GM12801 (cell line): ENCODE results near the gene SPRED2.

Source experiments
- TF ChIP-seq, protein P1 (sequence below): IDR thresholded peaks from one replicate; pipeline ENCODE4 v1.5.1; 2011; ENCODE audit warnings: control low read depth; ENCODE audit not compliant: insufficient read length; ENCODE audit errors: extremely low read depth

Gene SPRED2

DNA sequence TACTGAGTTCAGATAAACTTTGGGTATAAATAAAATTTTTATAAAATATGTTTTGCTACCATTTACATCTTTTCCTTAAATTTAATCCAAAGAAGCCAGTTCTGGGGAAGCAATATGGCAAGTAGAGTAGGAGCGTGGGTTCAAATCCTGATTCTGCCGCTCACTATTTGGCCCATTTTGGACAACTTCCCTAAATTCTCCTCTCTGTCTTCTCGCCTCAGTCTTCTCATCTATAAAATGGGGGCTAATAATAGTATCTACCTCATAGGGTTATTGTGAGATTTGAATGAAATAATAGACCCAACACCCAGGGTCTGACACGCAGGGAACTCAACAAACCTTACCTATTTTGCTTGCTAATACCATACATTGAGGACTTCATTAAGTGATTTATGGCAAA lies 145.0 kb downstream of the SPRED2 start:
- TF ChIP-seq, protein P1, sequence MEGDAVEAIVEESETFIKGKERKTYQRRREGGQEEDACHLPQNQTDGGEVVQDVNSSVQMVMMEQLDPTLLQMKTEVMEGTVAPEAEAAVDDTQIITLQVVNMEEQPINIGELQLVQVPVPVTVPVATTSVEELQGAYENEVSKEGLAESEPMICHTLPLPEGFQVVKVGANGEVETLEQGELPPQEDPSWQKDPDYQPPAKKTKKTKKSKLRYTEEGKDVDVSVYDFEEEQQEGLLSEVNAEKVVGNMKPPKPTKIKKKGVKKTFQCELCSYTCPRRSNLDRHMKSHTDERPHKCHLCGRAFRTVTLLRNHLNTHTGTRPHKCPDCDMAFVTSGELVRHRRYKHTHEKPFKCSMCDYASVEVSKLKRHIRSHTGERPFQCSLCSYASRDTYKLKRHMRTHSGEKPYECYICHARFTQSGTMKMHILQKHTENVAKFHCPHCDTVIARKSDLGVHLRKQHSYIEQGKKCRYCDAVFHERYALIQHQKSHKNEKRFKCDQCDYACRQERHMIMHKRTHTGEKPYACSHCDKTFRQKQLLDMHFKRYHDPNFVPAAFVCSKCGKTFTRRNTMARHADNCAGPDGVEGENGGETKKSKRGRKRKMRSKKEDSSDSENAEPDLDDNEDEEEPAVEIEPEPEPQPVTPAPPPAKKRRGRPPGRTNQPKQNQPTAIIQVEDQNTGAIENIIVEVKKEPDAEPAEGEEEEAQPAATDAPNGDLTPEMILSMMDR = no peak

DNA sequence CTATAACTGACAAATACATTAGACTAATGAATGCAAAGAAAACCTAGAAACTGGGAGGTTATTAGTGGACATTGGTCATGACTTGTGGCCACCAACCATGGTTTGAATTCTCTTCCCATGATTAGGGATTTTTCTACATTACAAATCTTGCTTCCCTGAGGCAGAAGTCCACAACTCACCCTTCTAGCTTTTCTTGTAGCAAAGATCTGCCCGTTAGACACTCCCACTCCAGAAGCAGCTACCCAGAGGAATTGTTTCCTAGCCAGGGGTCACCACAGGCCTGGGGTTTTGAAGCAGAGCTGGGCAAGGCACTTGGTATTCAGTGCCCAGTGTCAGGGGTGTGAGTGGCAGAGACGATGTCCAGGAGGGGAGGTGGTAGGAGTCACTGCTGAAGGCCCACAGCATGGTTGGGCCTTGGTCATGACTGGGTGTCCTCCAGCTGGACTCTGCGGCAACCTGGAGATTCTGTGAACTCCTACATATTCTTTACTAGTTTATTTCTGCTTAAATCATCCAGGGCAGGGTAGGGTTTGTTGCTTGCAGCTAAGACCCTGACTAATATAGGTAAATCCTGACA lies 149.8 kb downstream of the SPRED2 start:
- TF ChIP-seq, protein P1 = no peak

DNA sequence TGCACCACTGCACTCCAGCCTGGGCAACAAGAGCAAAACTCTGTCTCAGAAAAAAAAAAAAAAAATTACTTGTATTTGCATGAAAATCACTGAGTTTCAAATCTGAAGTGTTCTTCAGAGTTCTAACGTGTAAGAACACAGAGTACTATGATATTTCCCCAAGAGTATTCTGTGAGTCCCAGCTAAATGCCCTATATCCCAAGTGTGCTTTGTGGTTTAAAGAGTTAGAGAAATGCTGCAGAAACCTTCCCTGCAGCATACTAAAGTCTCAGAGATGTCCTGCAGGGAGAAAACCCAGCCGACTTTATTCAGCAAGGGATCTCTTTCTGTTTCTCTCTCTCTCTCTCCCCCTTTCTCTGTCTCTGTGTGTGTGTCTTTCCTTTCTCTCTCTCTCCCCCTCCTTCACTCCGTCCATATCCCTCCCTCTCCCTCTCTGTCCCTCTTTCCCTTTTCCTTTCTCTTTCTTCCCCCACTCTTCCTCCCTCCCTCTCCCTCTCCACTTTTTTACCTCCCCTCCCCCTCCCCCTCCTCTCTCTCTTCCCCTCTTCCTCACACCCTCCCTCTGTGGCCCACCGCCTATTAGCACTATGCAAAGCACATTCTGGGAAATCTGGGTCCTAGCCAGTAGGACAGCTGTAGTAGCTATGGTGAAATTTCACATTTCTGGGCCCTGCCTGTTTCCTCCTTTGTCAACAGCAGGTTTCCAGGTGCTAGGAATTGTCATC lies 150.6 kb downstream of the SPRED2 start:
- TF ChIP-seq, protein P1 = no peak

DNA sequence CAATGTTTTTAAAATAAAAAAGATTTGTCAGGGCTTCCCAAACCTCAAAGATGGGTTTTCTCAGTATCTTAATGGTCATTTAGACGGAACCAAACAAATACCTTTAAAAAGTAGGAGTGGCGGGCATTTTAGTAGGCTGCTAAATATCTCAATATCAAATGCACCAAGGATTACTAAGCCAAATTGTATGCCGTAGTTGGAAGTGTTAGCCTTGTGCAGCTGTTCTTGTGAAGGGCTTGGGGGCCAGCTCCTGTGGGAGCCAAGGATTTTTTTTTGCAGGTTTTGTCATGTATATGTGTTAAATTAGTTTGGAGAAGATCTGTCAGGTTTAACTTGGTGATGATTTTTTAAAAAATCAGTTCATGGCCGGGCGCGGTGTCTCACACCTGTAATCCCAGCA lies 152.6 kb downstream of the SPRED2 start:
- TF ChIP-seq, protein P1 = no peak

DNA sequence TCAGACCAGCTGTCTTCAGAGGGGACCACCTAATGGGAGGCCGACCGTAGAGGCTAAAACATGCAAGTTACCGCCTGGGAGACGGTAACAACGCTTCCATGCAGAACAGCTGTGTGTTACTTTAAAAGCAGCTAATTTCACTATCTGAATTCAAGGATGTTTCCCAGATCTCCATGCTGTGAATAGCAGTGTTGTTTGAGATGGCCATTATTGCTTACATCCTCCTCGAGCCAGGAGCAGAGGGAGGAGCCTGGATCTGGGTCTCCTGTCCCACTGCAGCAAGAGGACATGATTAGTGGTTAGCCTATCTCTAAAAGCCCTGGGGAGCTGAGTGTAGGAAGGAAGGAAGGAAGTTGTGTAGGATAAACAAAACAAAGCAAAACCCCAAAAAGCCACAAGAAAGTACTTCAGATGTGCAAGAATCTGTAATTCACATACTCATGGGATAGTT lies 153.8 kb downstream of the SPRED2 start:
- TF ChIP-seq, protein P1 = no peak

DNA sequence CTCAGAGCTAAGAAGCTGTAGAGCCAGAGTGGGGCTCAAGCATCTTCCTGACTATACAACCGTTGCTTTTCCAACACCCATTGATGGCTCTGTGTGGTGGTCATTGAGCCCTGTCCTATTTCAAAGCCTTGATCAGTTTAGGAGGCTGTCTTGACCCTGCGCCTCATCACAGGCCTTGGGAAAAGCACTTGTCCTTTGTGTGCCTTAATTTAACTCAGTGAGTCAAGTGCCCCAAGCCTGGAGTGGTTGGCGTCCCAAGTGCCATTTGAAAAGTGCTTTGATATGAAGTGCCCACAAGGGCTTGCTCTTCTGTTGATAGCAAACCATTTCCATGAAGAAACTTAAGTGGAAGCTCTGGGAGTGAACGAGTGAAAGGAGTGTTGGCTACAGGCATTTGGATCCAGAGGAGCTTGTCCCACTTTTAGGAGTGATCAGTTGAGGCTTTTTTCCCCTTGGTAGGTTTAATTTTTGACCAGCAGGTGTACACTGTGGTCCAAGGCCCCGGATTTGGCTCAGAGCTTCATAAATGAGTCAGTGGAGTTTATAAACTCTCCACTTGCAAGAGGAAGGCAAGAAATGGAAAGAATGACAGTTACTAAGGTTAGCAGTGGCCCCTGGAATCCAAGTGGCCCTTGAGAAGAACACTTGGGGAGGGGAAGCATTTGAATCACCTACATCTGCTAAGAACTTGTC lies 154.5 kb downstream of the SPRED2 start:
- TF ChIP-seq, protein P1 = no peak

DNA sequence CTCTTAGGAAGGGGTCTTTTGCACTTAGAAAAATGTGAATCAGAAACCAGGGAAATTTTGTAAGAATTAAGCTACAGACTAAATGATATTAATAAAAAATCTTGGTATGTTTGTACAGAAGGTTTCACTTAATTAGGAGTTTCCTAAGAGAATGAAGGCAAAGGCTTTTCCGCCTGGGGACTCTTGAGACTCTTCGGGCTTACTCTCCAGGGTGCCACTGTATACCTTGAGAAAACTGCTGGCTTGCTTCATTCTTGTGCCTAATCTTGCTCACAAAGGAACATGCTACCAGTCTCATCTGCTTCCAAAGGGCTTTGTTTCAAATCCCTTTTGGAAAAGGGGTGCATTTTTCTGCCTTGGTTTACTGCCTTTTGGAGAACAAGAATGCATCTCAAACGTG lies 155.3 kb downstream of the SPRED2 start:
- TF ChIP-seq, protein P1 = no peak
